Esophagus muscularis mucosa (tissue), 4 donors: ENCODE results near the gene NEO1. TPM values are rescaled to one million over a fixed set of nuclear protein-coding genes. Genes with fewer than 3 reads are reported as not detected.

Source experiments
- DNase-seq: peaks from one replicate; pipeline ENCODE4 v3.0.0-alpha.2; 2017; ENCODE audit errors: extremely low spot score
- H3K27ac ChIP-seq, 4 donors: fragments of 200-600 bp; sonication (generic); replicated peaks in 1 of 4; 1 replicate in 3 of 4; 2 replicates in 1 of 4; pipeline ENCODE4 v1.5.1; 2016 to 2019; ENCODE audit warnings: mild to moderate bottlenecking in 1 of 4
- H3K27me3 ChIP-seq, 4 donors: fragments of 200-600 bp; sonication (generic); one replicate each; pipeline versions ENCODE4 v1.5.1 to v1.6.0; 2016 to 2019
- H3K36me3 ChIP-seq, 4 donors: fragments of 200-600 bp; sonication (generic); one replicate each; pipeline ENCODE4 v1.5.1; 2016 to 2019
- H3K4me1 ChIP-seq, 4 donors: fragments of 200-600 bp; sonication (generic); one replicate each; pipeline ENCODE4 v1.5.1; 2016 to 2019
- H3K4me3 ChIP-seq, 4 donors: fragments of 200-600 bp; sonication (generic); 1 replicate in 2 of 4; 2 replicates in 2 of 4; pipeline ENCODE4 v1.5.1; 2016 to 2019; ENCODE audit warnings: mild to moderate bottlenecking in 4 of 4, moderate library complexity in 1 of 4
- H3K9me3 ChIP-seq, 4 donors: fragments of 200-600 bp; sonication (generic); 1 replicate in 3 of 4; 2 replicates in 1 of 4; pipeline ENCODE4 v1.5.1; 2016 to 2019
- EP300 ChIP-seq: sonication (generic); formaldehyde crosslinking; IDR thresholded peaks from one replicate; pipeline ENCODE4 v1.6.1; 2017; ENCODE audit warnings: antibody characterized with exemption
- POLR2A ChIP-seq: fragments of 450-650 bp; IDR thresholded peaks from one replicate; pipeline ENCODE4 v1.6.1; 2017; ENCODE audit warnings: antibody characterized with exemption, moderate library complexity, mild to moderate bottlenecking, low read depth
- POLR2AphosphoS5 ChIP-seq, 2 donors: sonication (generic); formaldehyde crosslinking; IDR thresholded peaks; one replicate each; pipeline ENCODE4 v1.6.1; 2017; ENCODE audit warnings: antibody characterized with exemption in 2 of 2
- WGBS: methylation state at CpG from one replicate; pipeline ENCODE4 v1.1.5; 2018; 5-methylcytosine and 5-hydroxymethylcytosine counted together
- intact Hi-C: fragments of 100-400 bp; cut with DNase I; formaldehyde crosslinking; loops from one replicate; pipeline ENCODE4 v1.15.1; 2023
- total RNA-seq, 4 donors: library from RNA; depleted of rRNA; stranded (reverse); fragments of >200 nt; gene quantifications; one replicate each; pipeline versions ENCODE4 v1.1.0 to v1.2.1, GENCODE V29; 2016
- TF ChIP-seq, protein P1 (sequence below), 3 experiments: fragments of 200-600 bp in 2 of 3; fragments of 450-650 bp in 1 of 3; sonication (generic) in 2 of 3; IDR thresholded peaks; one replicate each; pipeline ENCODE4 v1.5.1; 2017 to 2019; ENCODE audit warnings: antibody characterized with exemption in 3 of 3, mild to moderate bottlenecking in 2 of 3, moderate library complexity in 1 of 3

Gene NEO1
- total RNA-seq, 4 donors from 2014 or later = 38.2 to 61.2 (median 53.5) TPM

DNA sequence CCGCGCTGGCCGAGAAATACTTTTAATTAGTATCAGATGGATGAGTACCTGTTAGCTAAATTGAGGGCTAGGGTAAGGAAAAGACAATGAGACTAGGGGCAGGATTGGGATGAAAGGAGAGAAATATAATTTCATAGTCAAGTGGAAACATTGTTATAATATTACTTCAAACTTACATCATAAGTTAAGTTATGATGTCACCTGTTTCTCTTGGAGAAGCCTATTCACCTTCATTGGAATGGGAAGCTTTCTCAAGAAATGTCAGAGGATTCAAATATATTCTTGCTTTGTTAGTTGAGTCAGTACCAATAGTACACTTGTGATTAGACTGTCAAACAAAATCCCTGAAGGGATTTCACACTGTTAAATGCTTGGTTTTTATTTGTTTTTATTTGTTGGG is 116.2 kb downstream of the NEO1 start:
- Histone ChIP-seq H3K4me3 (no peak overlapping the region), H3K4me1 (no peaks in the 10 kb centered on the region), H3K9me3 (no peaks in the 10 kb centered on the region), H3K27ac (no peak overlapping the region), H3K27me3 (no peaks in the 10 kb centered on the region), H3K36me3 (no peaks in the 10 kb centered on the region)
- no peak for DNase-seq
- intact Hi-C loops = no loop called here
- WGBS = 98% methylated on average over 3 of the region's 3 CpGs
- TF ChIP-seq, protein P1, sequence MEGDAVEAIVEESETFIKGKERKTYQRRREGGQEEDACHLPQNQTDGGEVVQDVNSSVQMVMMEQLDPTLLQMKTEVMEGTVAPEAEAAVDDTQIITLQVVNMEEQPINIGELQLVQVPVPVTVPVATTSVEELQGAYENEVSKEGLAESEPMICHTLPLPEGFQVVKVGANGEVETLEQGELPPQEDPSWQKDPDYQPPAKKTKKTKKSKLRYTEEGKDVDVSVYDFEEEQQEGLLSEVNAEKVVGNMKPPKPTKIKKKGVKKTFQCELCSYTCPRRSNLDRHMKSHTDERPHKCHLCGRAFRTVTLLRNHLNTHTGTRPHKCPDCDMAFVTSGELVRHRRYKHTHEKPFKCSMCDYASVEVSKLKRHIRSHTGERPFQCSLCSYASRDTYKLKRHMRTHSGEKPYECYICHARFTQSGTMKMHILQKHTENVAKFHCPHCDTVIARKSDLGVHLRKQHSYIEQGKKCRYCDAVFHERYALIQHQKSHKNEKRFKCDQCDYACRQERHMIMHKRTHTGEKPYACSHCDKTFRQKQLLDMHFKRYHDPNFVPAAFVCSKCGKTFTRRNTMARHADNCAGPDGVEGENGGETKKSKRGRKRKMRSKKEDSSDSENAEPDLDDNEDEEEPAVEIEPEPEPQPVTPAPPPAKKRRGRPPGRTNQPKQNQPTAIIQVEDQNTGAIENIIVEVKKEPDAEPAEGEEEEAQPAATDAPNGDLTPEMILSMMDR (IDR thresholded peaks at IDR 0.05) = no peak
- TF ChIP-seq POLR2A (no peak), POLR2AphosphoS5 (IDR thresholded peaks at IDR 0.05) (no peak), EP300 (no peak)

DNA sequence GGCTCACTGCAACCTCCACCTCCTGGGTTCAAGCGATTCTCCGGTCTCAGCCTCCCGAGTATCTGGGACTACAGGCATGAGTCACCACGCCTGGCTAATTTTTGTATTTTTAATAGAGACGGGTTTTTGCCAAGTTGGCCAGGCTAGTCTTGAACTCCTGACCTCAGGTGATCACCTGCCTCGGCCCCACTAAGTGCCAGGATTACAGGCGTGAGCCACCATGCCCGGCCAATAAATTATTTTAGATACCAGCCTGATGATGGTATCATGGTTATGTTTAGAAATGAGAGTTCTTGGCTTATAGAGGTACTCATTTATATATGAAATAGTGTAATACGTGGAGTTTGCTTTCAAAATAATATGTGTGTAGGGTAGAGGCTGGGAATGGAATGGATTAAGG is 119.4 kb downstream of the NEO1 start:
- DNase-seq = no peak
- WGBS = 93% methylated on average over 9 of the region's 9 CpGs
- intact Hi-C loops = no loop called here
- no peak for TF ChIP-seq POLR2A
- no peak for TF ChIP-seq POLR2AphosphoS5 (IDR thresholded peaks at IDR 0.05)
- no peaks in the 10 kb centered on the region for H3K27me3 ChIP-seq
- no peak overlapping the region for H3K27ac ChIP-seq
- no peaks in the 10 kb centered on the region for H3K4me1 ChIP-seq
- H3K4me3 ChIP-seq = no peak overlapping the region
- no peaks in the 10 kb centered on the region for H3K9me3 ChIP-seq
- H3K36me3 ChIP-seq = peaks cover 0 to 4% (median 1%) of the 10 kb centered on the region in 4 donors

DNA sequence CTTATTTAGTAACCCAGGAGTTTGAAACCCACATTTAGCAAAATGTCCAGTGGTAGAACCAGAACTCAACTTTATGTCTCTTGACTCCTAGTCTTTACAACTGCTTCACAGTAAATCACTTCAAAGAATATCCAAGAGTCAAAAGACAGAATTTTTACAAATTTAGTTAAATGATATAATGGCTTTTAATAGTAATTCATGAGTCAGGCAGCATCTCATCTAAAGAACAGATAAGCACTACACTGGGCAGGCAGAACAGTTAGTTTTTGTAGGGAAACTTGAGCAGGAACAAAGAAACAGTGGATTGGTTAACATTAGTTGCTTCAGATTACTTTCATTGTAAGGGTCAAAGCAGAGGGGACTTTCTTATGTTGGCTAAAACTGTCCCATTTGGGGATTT is 120.2 kb downstream of the NEO1 start:
- intact Hi-C loops = no loop called here
- Histone ChIP-seq H3K36me3 (peaks cover 0 to 9% (median 2%) of the 10 kb centered on the region in 4 donors), H3K27ac (no peak overlapping the region), H3K27me3 (no peaks in the 10 kb centered on the region), H3K4me3 (no peak overlapping the region), H3K4me1 (no peaks in the 10 kb centered on the region), H3K9me3 (no peaks in the 10 kb centered on the region)
- no peak for DNase-seq
- TF ChIP-seq POLR2AphosphoS5 (IDR thresholded peaks at IDR 0.05) = no peak
- TF ChIP-seq, protein P1 (IDR thresholded peaks at IDR 0.05) = no peak
- TF ChIP-seq EP300 = no peak
- no peak for TF ChIP-seq POLR2A

DNA sequence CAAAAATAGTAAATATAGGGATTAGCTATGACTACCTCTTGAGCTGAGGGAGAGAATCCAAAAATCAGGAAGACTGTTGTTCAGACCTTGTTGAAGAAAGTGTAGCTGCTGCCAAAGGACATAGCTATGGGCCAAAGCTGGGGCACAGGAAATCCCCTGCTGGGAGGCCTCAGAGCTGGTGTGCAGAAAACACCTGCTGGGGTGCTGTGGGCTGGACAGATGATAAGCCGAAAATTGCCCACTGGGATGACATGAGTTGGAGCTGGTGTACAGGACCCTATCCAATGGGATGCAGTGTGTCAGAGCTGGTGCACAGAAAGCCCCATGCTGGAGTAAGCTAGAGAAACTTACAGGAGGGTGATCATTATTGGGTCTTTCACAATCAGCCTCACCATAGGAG is 121.9 kb downstream of the NEO1 start:
- peaks cover 0 to 20% (median 4%) of the 10 kb centered on the region in 4 donors for H3K36me3 ChIP-seq
- no peak for DNase-seq
- H3K4me3 ChIP-seq = no peak overlapping the region
- intact Hi-C loops = no loop called here
- H3K4me1 ChIP-seq = no peaks in the 10 kb centered on the region
- WGBS = 75% methylated on average over 1 of the region's 1 CpG
- TF ChIP-seq POLR2AphosphoS5 (IDR thresholded peaks at IDR 0.05) = no peak
- TF ChIP-seq EP300 = no peak
- TF ChIP-seq POLR2A = no peak
- TF ChIP-seq, protein P1 (IDR thresholded peaks at IDR 0.05) = no peak
- H3K27ac ChIP-seq = no peak overlapping the region
- H3K27me3 ChIP-seq = no peaks in the 10 kb centered on the region
- no peaks in the 10 kb centered on the region for H3K9me3 ChIP-seq

DNA sequence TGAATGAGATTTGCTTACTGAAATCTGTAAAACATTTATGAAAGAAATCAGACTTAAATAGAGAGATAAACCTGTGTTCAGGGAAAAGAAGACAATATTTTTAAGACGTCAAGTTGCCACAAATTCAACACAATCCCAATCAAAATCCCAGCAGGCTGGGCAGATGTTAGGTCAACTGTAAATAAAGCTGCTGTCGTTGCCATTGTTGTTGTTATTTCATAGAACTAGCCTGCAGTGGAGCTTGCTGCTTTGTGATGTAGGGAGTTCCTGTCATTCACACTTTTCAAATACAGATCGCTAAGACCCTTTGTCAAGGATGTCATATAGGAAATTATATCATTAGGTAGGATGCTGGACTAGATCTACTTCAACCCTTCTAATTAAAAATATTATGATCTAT is 123.1 kb downstream of the NEO1 start:
- Histone ChIP-seq H3K4me3 (no peak overlapping the region), H3K36me3 (peaks cover 0 to 20% (median 4%) of the 10 kb centered on the region in 4 donors), H3K27me3 (no peaks in the 10 kb centered on the region), H3K27ac (no peak overlapping the region), H3K4me1 (no peaks in the 10 kb centered on the region), H3K9me3 (no peaks in the 10 kb centered on the region)
- 89% methylated on average over 3 of the region's 3 CpGs for WGBS
- intact Hi-C loops = no loop called here
- no peak for DNase-seq
- no peak for TF ChIP-seq POLR2AphosphoS5 (IDR thresholded peaks at IDR 0.05)
- no peak for TF ChIP-seq EP300
- TF ChIP-seq, protein P1 (IDR thresholded peaks at IDR 0.05) = no peak
- TF ChIP-seq POLR2A = no peak
